Nephron progenitor cell (in vitro differentiated cells): ENCODE results near the gene MFSD6L.
"Not testable (repeated sequence)": the region's sequence is repeated elsewhere in the genome, so short reads cannot be mapped to it uniquely, and the experiment has no call there.

Source experiments
- DNase-seq: peaks from one replicate; pipeline ENCODE4 v3.0.0; 2021
- H3K27ac Mint-ChIP-seq: 2 replicates; pipeline ENCODE4 v1.8.0; 2021; ENCODE audit warnings: mild to moderate bottlenecking, moderate library complexity, mixed read lengths
- H3K27me3 Mint-ChIP-seq: 2 replicates; pipeline ENCODE4 v1.8.0; 2021; ENCODE audit warnings: mild to moderate bottlenecking, low read depth, mixed read lengths; ENCODE audit not compliant: poor library complexity
- H3K36me3 Mint-ChIP-seq: 2 replicates; pipeline ENCODE4 v1.8.0; 2021; ENCODE audit warnings: low read depth, mixed read lengths
- H3K4me1 Mint-ChIP-seq: 2 replicates; pipeline ENCODE4 v1.8.0; 2021; ENCODE audit warnings: mixed read lengths
- H3K4me3 Mint-ChIP-seq: 2 replicates; pipeline ENCODE4 v1.8.0; 2021; ENCODE audit warnings: mild to moderate bottlenecking, moderate library complexity, mixed read lengths
- H3K9me3 Mint-ChIP-seq: 2 replicates; pipeline ENCODE4 v1.8.0; 2021; ENCODE audit warnings: mild to moderate bottlenecking, moderate library complexity, mixed read lengths
- CTCF ChIP-seq: fragments of 200-600 bp; sonication (generic); IDR thresholded peaks from 2 replicates; pipeline ENCODE4 v1.5.0; 2021; ENCODE audit warnings: antibody characterized with exemption

Gene MFSD6L

GRCh38 chr17:8806926-8807550, 7.9 kb upstream of the MFSD6L start:
- Mint-ChIP-seq H3K4me1 (peaks cover 27% of the 10 kb centered on the region), H3K4me3 (no peak overlapping the region), H3K9me3 (peaks cover 45% of the 10 kb centered on the region), H3K27me3 (peaks cover 24% of the 10 kb centered on the region), H3K27ac (no peak overlapping the region), H3K36me3 (no peaks in the 10 kb centered on the region)
- TF ChIP-seq CTCF, result no peak
- no peak for DNase-seq

- Mint-ChIP-seq H3K9me3 (peaks cover 38% of the 10 kb centered on the region), H3K27me3 (peaks cover 25% of the 10 kb centered on the region), H3K4me3 (no peak overlapping the region), H3K27ac (no peak overlapping the region), H3K36me3 (no peaks in the 10 kb centered on the region), H3K4me1 (peaks cover 27% of the 10 kb centered on the region)
- no peak for DNase-seq
- TF ChIP-seq CTCF, result no peak
Observed at GRCh38 chr17:8806253-8806925, 7.2 kb upstream of the MFSD6L start.

- not testable (repeated sequence) for H3K36me3 Mint-ChIP-seq, H3K4me3 Mint-ChIP-seq, H3K27ac Mint-ChIP-seq, DNase-seq
- Mint-ChIP-seq H3K27me3 (peaks cover 35% of the 10 kb centered on the region), H3K9me3 (peaks cover 29% of the 10 kb centered on the region), H3K4me1 (peaks cover 27% of the 10 kb centered on the region)
Observed at GRCh38 chr17:8805396-8805795, 6.2 kb upstream of the MFSD6L start.

- peak; percentile 53 for DNase-seq
- H3K4me1 Mint-ChIP-seq, result peaks cover 28% of the 10 kb centered on the region
Observed at GRCh38 chr17:8803531-8804420, 4.6 kb upstream of the MFSD6L start.

GRCh38 chr17:8801135-8801840, 2.1 kb upstream of the MFSD6L start:
- H3K36me3 Mint-ChIP-seq, result no peaks in the 10 kb centered on the region
- DNase-seq, result no peak

More at GRCh38 chr17:8803531-8804420, 4.6 kb upstream of the MFSD6L start:
- Mint-ChIP-seq H3K27ac (peak overlapping the region; percentile 88), H3K9me3 (peaks cover 15% of the 10 kb centered on the region), H3K27me3 (peaks cover 45% of the 10 kb centered on the region), H3K36me3 (no peaks in the 10 kb centered on the region), H3K4me3 (peak overlapping the region; percentile 11)
- TF ChIP-seq CTCF, result no peak

More at GRCh38 chr17:8801135-8801840, 2.1 kb upstream of the MFSD6L start:
- Mint-ChIP-seq H3K4me3 (no peak overlapping the region), H3K4me1 (peaks cover 34% of the 10 kb centered on the region), H3K27ac (no peak overlapping the region), H3K9me3 (no peaks in the 10 kb centered on the region), H3K27me3 (peaks cover 66% of the 10 kb centered on the region)
- TF ChIP-seq CTCF, result no peak
